NCI-H146 treated with DMSO at 0.1 percent for 48 hours (cell line): ENCODE results near the gene IL34.

Experiments used
- DNase-seq: peaks from one replicate; lab custom pipeline; 2025; ENCODE audit not compliant: unreplicated experiment; lab: John Stamatoyannopoulos, UW

IL34 gene

DNA sequence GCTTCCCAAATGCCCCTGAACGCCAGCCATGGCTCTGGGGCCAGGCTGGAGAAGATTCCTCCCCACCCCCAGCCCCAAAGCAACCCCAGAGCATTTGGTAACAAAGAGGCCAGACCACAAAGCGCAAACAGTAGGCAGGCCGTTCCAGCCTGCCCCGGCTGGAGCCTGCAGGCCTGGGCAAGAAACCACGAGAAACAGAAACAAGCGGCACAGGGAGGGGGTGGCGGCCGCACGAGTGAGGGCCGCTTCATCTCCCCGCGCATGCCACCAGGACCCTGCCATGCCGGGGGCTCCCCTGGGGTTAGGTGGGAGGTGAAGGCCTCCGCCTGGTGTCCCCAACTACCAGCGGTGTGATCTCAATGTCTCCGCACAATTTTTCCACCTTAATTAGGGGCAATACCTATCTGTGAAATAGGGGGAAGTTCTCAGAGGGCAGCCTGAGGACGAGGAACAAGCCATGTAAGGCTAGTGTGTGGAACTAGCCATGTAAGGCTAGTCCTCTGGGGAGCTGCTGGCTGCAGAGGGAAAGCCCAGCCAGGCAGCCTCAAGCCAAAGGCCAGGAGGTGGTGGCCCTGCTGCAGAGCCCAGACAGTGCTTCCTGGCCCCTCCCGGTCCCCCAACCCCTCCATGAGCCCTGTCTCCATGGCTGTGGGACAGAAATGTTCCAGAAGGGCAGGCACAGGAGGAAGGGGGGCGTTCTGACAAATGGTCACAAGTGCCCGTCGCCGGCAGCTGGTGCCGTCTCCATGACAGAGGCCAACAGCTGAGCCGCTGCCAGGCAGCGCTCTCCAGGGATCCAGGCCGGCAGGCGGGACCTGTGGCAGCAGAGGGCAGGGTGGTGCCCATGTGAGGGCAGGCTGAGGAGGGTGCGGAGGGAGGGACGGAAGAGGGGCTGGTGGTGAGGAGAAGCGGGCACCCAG lies 54.0 kb downstream of the IL34 start:
- DNase-seq, result no peak

DNA sequence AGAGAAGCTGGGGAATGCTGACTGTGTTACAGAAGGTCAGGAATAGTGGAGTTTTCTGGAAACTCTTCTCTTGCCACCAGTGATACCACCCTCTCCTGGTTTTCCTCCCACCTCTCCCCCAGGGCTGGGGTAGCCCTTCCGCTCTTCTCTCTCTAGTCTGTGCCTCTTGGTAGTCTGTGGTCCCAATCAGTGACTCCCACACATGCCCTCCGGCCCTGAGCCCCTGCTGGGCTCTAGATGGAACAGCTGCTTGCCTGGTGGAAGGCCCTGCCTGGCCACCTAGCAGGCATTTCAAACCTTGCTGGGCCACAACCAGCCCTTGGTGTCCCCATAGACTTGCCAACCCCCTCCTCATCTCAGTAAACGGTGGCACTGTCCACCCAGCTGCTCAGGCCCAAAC lies 54.7 kb downstream of the IL34 start:
- no peak for DNase-seq

DNA sequence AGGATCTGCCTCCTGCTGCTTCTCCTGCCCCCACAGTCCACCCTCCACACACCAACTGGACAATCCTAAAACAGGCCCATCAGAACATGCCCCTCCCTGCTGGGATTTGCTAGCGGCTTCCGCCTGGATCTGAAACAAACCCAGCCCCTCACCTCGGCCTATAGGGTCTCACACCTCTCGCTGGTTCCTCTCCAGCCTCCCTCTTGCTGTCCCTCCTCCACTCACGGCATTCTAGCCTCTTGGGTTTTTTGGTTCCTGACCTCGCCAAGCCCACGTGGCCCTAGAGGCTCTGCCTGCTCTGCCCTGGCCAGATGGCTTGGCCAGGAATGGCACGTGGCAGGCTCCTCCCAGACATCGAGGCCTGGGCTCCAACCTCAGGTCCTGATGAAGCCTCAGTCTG lies 55.2 kb downstream of the IL34 start:
- DNase-seq, result no peak

DNA sequence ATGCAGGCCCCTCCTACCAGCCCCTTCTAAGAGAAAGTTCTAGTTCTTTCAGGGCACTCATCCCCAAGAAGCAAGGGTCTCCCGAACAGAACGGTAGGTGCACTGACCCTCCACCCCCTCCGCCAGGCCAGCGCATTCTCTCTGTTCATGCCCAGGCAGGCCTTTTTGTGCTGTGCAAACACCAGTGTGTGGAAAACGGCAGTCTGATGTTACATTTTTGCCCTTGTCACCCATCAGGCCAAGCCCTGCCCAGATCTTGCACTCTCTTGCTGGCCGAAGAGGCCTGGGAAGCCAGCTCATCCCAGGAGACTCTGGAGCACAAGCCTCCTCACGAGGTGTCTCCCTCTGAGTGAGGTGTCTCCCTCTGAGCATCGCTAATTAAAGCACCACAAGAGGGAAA lies 55.6 kb downstream of the IL34 start:
- no peak for DNase-seq

DNA sequence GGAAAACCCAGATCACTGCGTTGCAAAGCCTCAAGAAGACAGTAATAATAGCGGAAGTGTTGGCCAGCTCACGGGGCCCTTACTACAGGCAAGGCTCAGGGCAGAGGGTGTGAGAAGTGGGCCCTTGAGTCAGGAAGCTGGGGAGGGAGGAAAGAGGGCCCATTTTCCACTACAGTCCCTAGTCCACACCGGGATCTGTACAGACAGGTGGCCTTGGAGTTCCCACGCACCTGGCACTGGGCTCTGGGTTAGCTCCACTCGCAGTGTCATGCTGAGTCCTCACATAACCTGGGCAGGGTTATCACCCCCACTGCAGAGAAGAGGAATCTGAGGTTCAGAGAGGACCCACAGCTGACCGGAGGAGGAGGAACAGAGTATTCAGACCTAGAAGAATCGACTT lies 56.3 kb downstream of the IL34 start:
- DNase-seq, result no peak

DNA sequence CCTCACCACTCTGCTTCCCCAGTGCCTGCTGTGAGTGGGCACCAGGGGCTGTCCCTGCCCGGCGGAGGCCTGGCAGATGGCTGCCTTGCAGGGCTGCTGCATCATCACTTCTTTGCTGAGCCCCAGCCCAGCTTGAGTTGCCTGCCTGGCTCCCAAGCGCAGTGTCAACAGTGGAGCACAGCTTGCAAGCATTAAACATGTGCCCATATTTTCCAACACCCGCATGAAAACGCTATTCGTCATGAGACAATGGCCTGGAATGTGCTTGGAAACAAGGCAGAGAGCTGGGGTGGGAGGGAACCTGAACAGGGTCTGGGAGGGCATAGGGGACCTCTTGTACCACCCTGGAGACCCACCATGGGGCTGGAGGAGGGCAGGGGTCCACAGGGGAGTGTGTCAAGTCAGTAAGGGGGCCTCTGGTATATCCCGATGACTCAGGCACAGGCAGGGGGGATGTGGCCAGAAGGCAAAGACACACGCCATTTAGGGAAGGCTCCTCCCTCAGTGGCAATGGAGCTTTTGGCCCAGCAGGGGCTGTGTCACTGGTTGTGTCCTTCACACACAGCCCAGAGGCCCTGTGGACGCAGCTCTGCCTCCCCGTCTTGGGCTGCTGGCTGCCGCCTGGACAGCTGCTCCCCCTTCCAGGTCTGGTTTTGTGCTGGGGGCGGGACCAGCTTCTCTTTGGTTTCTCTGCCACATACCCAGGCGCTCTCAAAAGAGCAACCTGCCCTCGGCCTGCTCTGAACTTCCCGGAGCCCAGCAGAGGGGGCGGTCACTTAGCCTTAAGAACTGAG lies 56.9 kb downstream of the IL34 start:
- no peak for DNase-seq

DNA sequence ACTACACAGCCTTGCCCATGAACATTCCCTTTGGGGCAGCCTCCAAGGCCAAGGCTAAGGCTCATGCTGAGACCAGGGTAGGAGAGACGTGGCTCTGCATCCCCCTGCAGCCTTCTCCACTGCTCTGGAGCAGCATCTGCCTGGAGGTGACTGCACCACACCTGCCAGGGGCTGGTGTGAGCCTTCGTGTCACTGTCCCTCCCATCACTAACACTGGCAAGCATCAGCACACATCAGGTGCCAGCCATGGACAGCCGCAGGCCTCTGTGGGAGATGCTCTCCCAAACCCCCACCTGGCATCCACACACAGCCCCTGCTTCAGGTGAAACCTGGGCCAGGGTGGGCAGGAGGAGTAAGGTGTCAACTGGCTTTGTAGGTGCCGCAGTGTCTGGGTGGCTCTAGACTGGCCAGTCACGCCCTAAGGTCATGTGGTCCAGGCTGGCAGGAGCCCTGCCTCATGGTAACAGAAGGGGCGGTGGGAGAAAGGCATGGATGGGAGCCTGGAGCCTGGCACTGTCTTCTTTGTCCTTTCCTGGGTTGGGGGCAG lies 57.5 kb downstream of the IL34 start:
- no peak for DNase-seq

DNA sequence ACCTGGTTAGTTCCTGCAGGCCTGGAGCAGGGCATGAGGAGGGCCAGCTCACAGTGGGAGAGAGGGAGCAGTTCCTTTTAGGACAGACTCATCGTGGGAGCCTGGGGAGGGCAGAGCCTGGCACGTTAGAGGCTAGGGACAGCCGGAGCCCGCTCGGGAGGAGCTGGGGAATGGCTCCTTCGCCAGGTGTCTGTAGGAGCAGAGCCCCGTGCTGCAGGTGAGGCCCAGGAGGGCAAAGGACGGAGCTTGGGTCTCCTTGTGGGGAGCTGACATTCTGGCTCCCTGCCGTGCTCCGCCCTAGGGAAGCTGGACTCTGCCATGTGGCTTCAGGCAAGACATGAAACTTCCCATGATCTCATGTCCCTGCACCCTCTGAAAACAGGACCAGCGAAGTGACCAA lies 58.2 kb downstream of the IL34 start:
- no peak for DNase-seq

DNA sequence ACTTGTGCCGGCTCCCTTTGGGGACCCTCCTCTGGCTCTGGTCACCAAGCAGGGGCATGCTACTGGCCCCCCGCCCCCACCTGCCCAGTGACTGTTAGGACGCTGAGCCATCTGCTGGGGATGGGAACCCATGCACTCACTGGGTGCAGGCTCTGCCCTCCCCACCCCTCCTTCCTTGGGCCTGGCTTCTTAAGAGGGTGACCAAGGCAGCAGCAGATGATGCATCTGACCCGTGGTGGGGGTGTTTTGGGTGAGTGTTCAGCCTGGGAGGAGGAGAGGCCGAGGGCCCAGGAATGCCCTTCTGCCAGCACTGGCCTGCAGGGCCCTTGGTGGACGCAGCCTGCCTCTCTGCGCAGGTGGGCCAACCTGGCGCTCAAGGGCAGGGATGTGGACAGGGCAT lies 58.7 kb downstream of the IL34 start:
- DNase-seq, result no peak

DNA sequence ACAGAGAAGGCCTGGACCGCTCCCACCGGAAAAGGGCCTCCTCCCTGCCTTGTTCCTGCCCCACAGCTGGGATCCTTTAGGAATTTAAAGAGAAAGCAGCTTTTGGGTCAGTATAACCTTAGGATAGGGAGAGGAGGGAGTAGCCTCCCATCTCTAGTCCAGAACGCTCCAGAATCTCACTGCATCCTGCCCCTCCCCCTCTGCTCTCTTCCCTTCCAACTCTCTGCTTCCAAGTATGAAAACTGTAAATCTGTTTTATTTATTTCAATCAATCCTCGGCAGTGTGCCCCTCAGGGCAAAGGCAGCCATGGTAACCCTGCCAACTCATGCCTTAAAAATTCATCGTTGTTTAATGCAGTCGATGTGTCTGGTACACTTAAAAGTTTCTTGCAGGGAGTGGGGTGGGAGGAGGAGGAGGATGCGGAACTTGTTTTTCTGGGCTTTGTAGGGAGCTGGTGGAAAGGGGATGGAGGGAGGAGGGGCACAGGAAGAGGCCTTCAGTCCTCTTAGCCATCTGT lies 60.6 kb downstream of the IL34 start:
- DNase-seq, result no peak

DNA sequence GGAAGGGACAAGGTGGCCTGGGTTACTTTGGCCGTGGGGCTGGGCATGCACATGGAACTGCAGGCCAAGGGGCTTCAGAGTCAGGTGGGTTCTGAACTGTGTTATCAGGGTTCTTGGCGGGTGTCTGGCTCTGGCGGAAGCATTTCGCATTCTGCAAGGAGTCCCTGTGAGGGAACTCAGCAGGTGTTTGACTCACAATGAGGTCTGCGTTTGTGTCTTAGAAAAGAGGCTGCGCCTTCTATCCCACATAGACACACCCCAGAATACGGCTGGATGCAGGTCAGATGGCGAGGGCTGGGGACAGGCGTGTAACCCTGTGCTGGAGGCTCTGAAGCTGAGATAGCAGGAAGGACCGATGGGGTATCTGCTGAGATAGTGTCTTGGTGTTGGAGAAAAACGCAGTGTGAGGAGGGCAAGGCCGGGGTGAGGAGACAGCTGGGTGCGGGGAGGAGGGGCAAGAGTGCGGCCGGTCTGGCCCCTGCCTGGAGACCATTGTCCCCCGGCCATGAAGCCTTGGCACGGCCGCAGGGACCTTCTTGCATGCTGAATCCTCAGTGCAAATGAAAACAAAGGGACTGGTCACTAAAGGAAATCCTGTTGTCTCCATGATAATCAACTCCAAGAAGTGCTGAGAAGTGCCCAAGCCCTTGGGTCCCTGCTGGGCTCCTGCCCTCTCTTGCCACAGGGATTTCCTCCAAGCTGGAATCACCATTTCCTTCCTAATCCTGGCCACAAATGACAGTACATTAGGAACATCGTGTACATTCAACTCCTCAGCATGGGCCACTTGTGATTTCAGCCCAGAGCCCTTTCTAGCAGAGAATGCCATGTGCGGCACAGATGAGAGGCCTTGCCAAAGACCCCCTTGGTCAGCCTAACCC lies 62.2 kb downstream of the IL34 start:
- DNase-seq, result no peak

DNA sequence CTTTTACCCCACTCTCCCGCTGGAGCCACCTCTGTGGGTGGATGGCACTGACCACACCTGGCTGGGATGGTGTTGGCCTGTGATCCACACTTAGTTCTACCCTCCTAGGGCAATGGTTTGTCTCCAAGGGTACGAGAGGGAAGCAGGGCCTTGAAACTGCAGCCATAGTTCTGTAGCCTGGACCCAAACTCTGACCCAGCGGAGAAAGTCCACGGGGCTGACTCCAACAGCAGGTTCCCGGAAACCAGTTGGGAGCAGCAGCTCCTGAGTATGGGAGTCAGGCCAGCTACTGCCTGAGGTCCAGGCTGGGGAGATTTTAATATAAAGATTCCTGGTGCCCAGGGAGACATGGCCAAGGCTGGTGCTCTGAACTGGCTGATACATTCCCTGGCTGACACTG lies 63.1 kb downstream of the IL34 start:
- DNase-seq, result no peak

DNA sequence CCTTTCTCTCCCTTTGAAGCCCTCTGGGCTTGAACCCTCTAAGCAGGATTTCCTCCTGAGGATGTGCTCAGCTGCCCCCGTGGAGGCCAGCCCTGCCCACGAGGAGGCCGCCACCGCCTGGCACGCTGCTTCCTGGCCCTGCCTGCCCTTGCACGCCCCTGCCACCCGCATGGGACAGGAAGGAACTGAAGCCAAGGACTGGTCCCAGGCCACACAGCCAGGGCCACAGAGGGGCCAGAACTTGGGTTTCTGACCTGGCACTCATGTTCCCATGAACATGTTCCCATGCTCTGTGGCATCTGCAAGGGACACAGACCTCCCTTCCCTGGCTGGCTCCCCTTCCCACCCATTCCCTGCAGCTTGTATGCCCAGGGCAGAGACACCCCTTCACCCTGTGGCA lies 63.6 kb downstream of the IL34 start:
- DNase-seq, result no peak
